ENCODE measurements around the gene UBXN7.

Gene UBXN7, protein sequence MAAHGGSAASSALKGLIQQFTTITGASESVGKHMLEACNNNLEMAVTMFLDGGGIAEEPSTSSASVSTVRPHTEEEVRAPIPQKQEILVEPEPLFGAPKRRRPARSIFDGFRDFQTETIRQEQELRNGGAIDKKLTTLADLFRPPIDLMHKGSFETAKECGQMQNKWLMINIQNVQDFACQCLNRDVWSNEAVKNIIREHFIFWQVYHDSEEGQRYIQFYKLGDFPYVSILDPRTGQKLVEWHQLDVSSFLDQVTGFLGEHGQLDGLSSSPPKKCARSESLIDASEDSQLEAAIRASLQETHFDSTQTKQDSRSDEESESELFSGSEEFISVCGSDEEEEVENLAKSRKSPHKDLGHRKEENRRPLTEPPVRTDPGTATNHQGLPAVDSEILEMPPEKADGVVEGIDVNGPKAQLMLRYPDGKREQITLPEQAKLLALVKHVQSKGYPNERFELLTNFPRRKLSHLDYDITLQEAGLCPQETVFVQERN

GRCh38 chr3:196432137-196432879 is at the start of gene UBXN7:
Gene UBXN7, minus strand, starts transcription at chr3:196432427. Its CDS starts 28 bp downstream, at chr3:196432399.
- TF ChIP-seq RARB (CRISPR knock-in tag; IDR thresholded peaks at IDR 0.05), result no peak
- TF ChIP-seq OSR1 (CRISPR knock-in tag; IDR thresholded peaks at IDR 0.05), result no peak
- TF ChIP-seq CSDC2 (CRISPR knock-in tag; IDR thresholded peaks at IDR 0.05), result no peak
- TF ChIP-seq CSRNP3 (CRISPR knock-in tag; IDR thresholded peaks at IDR 0.05), result no peak
- TF ChIP-seq ZNF70 (CRISPR knock-in tag; IDR thresholded peaks at IDR 0.05), result no peak
- TF ChIP-seq TCF4 (CRISPR knock-in tag; IDR thresholded peaks at IDR 0.05; ENCODE audit: borderline replicate concordance), result no peak
- no peak for TF ChIP-seq ARNTL (CRISPR knock-in tag; IDR thresholded peaks at IDR 0.05; ENCODE audit: borderline replicate concordance, low read depth)
- TF ChIP-seq GLIS3 (CRISPR knock-in tag; IDR thresholded peaks at IDR 0.05), result no peak
- TF ChIP-seq ZFP3 (CRISPR knock-in tag; IDR thresholded peaks at IDR 0.05), result no peak
- TF ChIP-seq ZC3H10 (CRISPR knock-in tag; IDR thresholded peaks at IDR 0.05), result no peak
- TF ChIP-seq ZNF8 (CRISPR knock-in tag; IDR thresholded peaks at IDR 0.05), result no peak
- no peak for TF ChIP-seq CREB5 (CRISPR knock-in tag; IDR thresholded peaks at IDR 0.05; ENCODE audit: low read depth)
- TF ChIP-seq, protein P1, sequence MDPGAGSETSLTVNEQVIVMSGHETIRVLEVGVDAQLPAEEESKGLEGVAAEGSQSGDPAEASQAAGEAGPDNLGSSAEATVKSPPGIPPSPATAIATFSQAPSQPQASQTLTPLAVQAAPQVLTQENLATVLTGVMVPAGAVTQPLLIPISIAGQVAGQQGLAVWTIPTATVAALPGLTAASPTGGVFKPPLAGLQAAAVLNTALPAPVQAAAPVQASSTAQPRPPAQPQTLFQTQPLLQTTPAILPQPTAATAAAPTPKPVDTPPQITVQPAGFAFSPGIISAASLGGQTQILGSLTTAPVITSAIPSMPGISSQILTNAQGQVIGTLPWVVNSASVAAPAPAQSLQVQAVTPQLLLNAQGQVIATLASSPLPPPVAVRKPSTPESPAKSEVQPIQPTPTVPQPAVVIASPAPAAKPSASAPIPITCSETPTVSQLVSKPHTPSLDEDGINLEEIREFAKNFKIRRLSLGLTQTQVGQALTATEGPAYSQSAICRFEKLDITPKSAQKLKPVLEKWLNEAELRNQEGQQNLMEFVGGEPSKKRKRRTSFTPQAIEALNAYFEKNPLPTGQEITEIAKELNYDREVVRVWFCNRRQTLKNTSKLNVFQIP (CRISPR knock-in tag; IDR thresholded peaks at IDR 0.05; ENCODE audit: borderline replicate concordance, low read depth), result no peak
- TF ChIP-seq ISL1 (CRISPR knock-in tag; IDR thresholded peaks at IDR 0.05), result no peak
- TF ChIP-seq TOX (CRISPR knock-in tag; IDR thresholded peaks at IDR 0.05; ENCODE audit: borderline replicate concordance), result no peak
- TF ChIP-seq, protein P2, sequence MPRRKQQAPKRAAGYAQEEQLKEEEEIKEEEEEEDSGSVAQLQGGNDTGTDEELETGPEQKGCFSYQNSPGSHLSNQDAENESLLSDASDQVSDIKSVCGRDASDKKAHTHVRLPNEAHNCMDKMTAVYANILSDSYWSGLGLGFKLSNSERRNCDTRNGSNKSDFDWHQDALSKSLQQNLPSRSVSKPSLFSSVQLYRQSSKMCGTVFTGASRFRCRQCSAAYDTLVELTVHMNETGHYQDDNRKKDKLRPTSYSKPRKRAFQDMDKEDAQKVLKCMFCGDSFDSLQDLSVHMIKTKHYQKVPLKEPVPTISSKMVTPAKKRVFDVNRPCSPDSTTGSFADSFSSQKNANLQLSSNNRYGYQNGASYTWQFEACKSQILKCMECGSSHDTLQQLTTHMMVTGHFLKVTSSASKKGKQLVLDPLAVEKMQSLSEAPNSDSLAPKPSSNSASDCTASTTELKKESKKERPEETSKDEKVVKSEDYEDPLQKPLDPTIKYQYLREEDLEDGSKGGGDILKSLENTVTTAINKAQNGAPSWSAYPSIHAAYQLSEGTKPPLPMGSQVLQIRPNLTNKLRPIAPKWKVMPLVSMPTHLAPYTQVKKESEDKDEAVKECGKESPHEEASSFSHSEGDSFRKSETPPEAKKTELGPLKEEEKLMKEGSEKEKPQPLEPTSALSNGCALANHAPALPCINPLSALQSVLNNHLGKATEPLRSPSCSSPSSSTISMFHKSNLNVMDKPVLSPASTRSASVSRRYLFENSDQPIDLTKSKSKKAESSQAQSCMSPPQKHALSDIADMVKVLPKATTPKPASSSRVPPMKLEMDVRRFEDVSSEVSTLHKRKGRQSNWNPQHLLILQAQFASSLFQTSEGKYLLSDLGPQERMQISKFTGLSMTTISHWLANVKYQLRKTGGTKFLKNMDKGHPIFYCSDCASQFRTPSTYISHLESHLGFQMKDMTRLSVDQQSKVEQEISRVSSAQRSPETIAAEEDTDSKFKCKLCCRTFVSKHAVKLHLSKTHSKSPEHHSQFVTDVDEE (CRISPR knock-in tag; IDR thresholded peaks at IDR 0.05), result no peak
- TF ChIP-seq ESRRG (CRISPR knock-in tag; IDR thresholded peaks at IDR 0.05), result no peak
- ATAC-seq, result peak; percentile 93

- no peak for ATAC-seq
Observed at GRCh38 chr3:196477678-196478077, 45.5 kb upstream of the UBXN7 start.

More at GRCh38 chr3:196477678-196478077, 45.5 kb upstream of the UBXN7 start:
- TF ChIP-seq, protein P1 (CRISPR knock-in tag; IDR thresholded peaks at IDR 0.05; ENCODE audit: borderline replicate concordance, low read depth), result no peak
- TF ChIP-seq ISL1 (CRISPR knock-in tag; IDR thresholded peaks at IDR 0.05), result no peak
- no peak for TF ChIP-seq ZFP30 (CRISPR knock-in tag; IDR thresholded peaks at IDR 0.05)
- TF ChIP-seq ZFP3 (CRISPR knock-in tag; IDR thresholded peaks at IDR 0.05), result no peak
- TF ChIP-seq, protein P2 (CRISPR knock-in tag; IDR thresholded peaks at IDR 0.05), result no peak
- no peak for TF ChIP-seq RARB (CRISPR knock-in tag; IDR thresholded peaks at IDR 0.05)
- no peak for TF ChIP-seq TOX (CRISPR knock-in tag; IDR thresholded peaks at IDR 0.05; ENCODE audit: borderline replicate concordance)
- no peak for TF ChIP-seq CSDC2 (CRISPR knock-in tag; IDR thresholded peaks at IDR 0.05)
- TF ChIP-seq TCF4 (CRISPR knock-in tag; IDR thresholded peaks at IDR 0.05; ENCODE audit: borderline replicate concordance), result no peak
- TF ChIP-seq ARNTL (CRISPR knock-in tag; IDR thresholded peaks at IDR 0.05; ENCODE audit: borderline replicate concordance, low read depth), result no peak
- TF ChIP-seq ESRRG (CRISPR knock-in tag; IDR thresholded peaks at IDR 0.05), result no peak
- TF ChIP-seq ZNF565 (CRISPR knock-in tag; conservative IDR thresholded peaks at IDR 0.05; ENCODE audit: low read depth), result no peak

All from SK-N-SH treated with all-trans-retinoic acid at 6 μM for 48 hours (cell line).